Liver (tissue), 9 donors: ENCODE data around the gene HOXB13. TPM values are rescaled to one million over a fixed set of nuclear protein-coding genes. Genes with fewer than 3 reads are reported as not detected.
A peak's percentile ranks its signal among the peaks of the same experiment; 100 is the strongest.

Experiments used
- DNase-seq: peaks from one replicate; pipeline ENCODE4 v3.0.0-alpha.2; 2017; ENCODE audit warnings: low spot score
- H3K27ac ChIP-seq, 2 donors: one replicate each; pipeline ENCODE4 v1.7.0; 2013; ENCODE audit warnings: inconsistent platforms in 2 of 2, low read length in 2 of 2, control low read depth in 1 of 2, low read depth in 1 of 2, mild to moderate bottlenecking in 1 of 2
- H3K27me3 ChIP-seq, 4 donors: one replicate each; pipeline versions ENCODE4 v1.6.1 to v1.7.0; 2013; ENCODE audit warnings: low read length in 3 of 4, inconsistent platforms in 1 of 4, mild to moderate bottlenecking in 1 of 4, moderate library complexity in 1 of 4; ENCODE audit not compliant: control insufficient read depth in 4 of 4, insufficient read depth in 4 of 4
- H3K36me3 ChIP-seq, 4 donors: one replicate each; pipeline versions ENCODE4 v1.6.1 to v1.7.0; 2013; ENCODE audit warnings: low read length in 3 of 4, mild to moderate bottlenecking in 3 of 4, low read depth in 1 of 4, moderate library complexity in 1 of 4; ENCODE audit not compliant: control insufficient read depth in 4 of 4, insufficient read depth in 3 of 4
- H3K4me1 ChIP-seq, 4 donors: one replicate each; pipeline versions ENCODE4 v1.6.1 to v1.7.0; 2013; ENCODE audit warnings: low read length in 3 of 4, mild to moderate bottlenecking in 3 of 4, moderate library complexity in 1 of 4; ENCODE audit not compliant: control insufficient read depth in 4 of 4, insufficient read depth in 4 of 4
- H3K4me3 ChIP-seq, 3 donors: one replicate each; pipeline versions ENCODE4 v1.6.1 to v1.7.0; 2013; ENCODE audit warnings: low read length in 3 of 3, control low read depth in 1 of 3, low read depth in 1 of 3, mild to moderate bottlenecking in 1 of 3
- H3K9ac ChIP-seq, 2 donors: one replicate each; pipeline ENCODE4 v1.7.0; 2013; ENCODE audit warnings: low read length in 2 of 2, mild to moderate bottlenecking in 2 of 2, moderate library complexity in 2 of 2, control low read depth in 1 of 2, low read depth in 1 of 2
- H3K9me3 ChIP-seq, 4 donors: one replicate each; pipeline versions ENCODE4 v1.6.1 to v1.7.0; 2013; ENCODE audit warnings: low read length in 3 of 4; ENCODE audit not compliant: control insufficient read depth in 4 of 4
- EGR1 ChIP-seq, 2 donors: IDR thresholded peaks; 2 replicates each; pipeline ENCODE4 v1.6.1; 2016 to 2018; ENCODE audit warnings: antibody characterized with exemption in 2 of 2, low read depth in 2 of 2
- FOXA1 ChIP-seq: IDR thresholded peaks from 2 replicates; pipeline ENCODE4 v1.6.1; 2016; ENCODE audit warnings: antibody characterized with exemption
- GABPA ChIP-seq, 2 donors: IDR thresholded peaks in 1 of 2; conservative IDR thresholded peaks in 1 of 2; 2 replicates each; pipeline ENCODE4 v1.6.1; 2016; ENCODE audit warnings: antibody characterized with exemption in 2 of 2, mild to moderate bottlenecking in 1 of 2, moderate library complexity in 1 of 2
- HNF4A ChIP-seq, 2 donors: conservative IDR thresholded peaks; 2 replicates each; pipeline ENCODE4 v1.6.1; 2016; ENCODE audit warnings: antibody characterized with exemption in 2 of 2, mild to moderate bottlenecking in 2 of 2
- HNF4G ChIP-seq: IDR thresholded peaks from 2 replicates; pipeline ENCODE4 v1.6.1; 2016; ENCODE audit warnings: antibody characterized with exemption
- JUND ChIP-seq, 2 donors: IDR thresholded peaks; 2 replicates each; pipeline ENCODE4 v1.6.1; 2016; ENCODE audit warnings: antibody characterized with exemption in 2 of 2
- NR2F2 ChIP-seq: IDR thresholded peaks from 2 replicates; pipeline ENCODE4 v1.6.1; 2016; ENCODE audit warnings: antibody characterized with exemption
- RAD21 ChIP-seq, 2 donors: IDR thresholded peaks; 2 replicates each; pipeline ENCODE4 v1.6.1; 2016; ENCODE audit warnings: antibody characterized with exemption in 2 of 2, mild to moderate bottlenecking in 2 of 2
- REST ChIP-seq: IDR thresholded peaks from 2 replicates; pipeline ENCODE4 v1.6.1; 2016; ENCODE audit warnings: antibody characterized with exemption, mild to moderate bottlenecking
- SP1 ChIP-seq: IDR thresholded peaks from 2 replicates; pipeline ENCODE4 v1.6.1; 2018; ENCODE audit warnings: antibody characterized with exemption, mild to moderate bottlenecking
- YY1 ChIP-seq: IDR thresholded peaks from 2 replicates; pipeline ENCODE4 v1.6.1; 2016; ENCODE audit warnings: antibody characterized with exemption, mild to moderate bottlenecking
- ZBTB33 ChIP-seq: IDR thresholded peaks from 2 replicates; pipeline ENCODE4 v1.6.1; 2016; ENCODE audit warnings: antibody characterized with exemption
- WGBS: extraction: QIAGEN DNeasy Blood & Tissue Kit; methylation state at CpG from one replicate; pipeline ENCODE4 v1.1.7; 2013; 5-methylcytosine and 5-hydroxymethylcytosine counted together
- polyA plus RNA-seq, 2 donors: library from polyadenylated mRNA; stranded (reverse) in 1 of 2; unstranded in 1 of 2; fragments of 200-250 nt in 1 of 2; fragments of >200 nt in 1 of 2; fragmentation: Nextera tagmentation in 1 of 2; extraction: Ambion mirVana in 1 of 2; gene quantifications; one replicate each; pipeline versions ENCODE4 v1.2.1 to v1.2.3, GENCODE V29; 2013 to 2015
- total RNA-seq, 2 donors: library from RNA; depleted of rRNA; stranded (reverse); fragments of >200 nt; gene quantifications; one replicate each; pipeline ENCODE4 v1.2.3, GENCODE V29; 2014
- TF ChIP-seq, protein P1 (sequence below): IDR thresholded peaks from 2 replicates; pipeline ENCODE4 v1.6.1; 2016; ENCODE audit warnings: antibody characterized with exemption
- TF ChIP-seq, protein P2 (sequence below): fragments of 150-350 bp; IDR thresholded peaks from 2 replicates; pipeline ENCODE4 v1.5.1; 2017; ENCODE audit warnings: improper control_type of control experiment, low read depth, low read length; ENCODE audit not compliant: missing input control
- donor health status: healthy.
- donor health status: healthy.
- donor health status: healthy.
- donor health status: healthy.
- donor health status: healthy.

The HOXB13 gene
- total and polyA plus RNA-seq, 4 donors, result not detected

DNA sequence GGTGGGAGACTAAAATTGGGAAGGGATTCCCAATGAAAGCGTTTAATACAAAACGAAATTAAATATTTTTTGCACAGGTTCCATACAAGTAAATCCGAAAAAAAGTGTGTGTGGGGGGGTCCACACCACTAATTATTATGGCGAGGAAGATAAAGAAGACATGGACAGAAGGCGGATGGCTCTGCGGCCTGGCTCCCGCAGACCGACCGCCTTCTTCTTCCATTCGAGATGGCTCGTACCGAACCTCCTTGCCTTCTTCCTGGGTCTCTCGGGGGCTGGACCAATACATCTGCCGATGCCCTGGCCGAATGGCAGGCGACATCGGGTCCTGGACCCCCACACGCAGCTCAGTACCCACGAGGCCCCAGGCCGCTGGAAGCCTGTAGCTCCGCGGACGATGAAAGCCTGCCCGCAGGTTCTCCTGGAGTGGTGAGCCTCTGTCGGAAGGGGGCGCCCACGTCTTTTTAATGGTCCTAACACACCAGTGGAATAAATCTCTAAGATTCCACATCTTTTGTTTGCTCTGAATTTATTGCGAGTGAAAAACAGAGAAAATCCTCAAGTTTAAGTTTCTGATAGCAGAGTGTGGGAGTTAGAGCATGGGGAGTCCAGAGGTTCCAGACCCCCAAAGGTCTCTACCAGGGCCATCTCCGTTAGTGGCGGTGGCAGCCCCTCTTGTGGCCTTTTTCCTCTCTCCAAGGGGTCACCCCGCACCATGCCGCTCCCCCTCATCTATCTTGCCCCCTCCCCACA lies 4.1 kb downstream of the HOXB13 start:
- no peak for TF ChIP-seq FOXA1
- TF ChIP-seq, protein P1, sequence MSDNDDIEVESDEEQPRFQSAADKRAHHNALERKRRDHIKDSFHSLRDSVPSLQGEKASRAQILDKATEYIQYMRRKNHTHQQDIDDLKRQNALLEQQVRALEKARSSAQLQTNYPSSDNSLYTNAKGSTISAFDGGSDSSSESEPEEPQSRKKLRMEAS, result no peak
- no peak for TF ChIP-seq JUND (IDR thresholded peaks at IDR 0.05)
- TF ChIP-seq GABPA (IDR thresholded peaks at IDR 0.05 in 1 of 2, conservative IDR thresholded peaks at IDR 0.05 in 1 of 2), result no peak
- no peak for TF ChIP-seq EGR1 (IDR thresholded peaks at IDR 0.05; ENCODE audit: low read depth in 2 of 2)
- no peak for TF ChIP-seq SP1
- peak; percentile 82 to 87 for TF ChIP-seq RAD21 (IDR thresholded peaks at IDR 0.05)
- no peak for TF ChIP-seq HNF4G
- no peak for TF ChIP-seq HNF4A (conservative IDR thresholded peaks at IDR 0.05)
- TF ChIP-seq, protein P2, sequence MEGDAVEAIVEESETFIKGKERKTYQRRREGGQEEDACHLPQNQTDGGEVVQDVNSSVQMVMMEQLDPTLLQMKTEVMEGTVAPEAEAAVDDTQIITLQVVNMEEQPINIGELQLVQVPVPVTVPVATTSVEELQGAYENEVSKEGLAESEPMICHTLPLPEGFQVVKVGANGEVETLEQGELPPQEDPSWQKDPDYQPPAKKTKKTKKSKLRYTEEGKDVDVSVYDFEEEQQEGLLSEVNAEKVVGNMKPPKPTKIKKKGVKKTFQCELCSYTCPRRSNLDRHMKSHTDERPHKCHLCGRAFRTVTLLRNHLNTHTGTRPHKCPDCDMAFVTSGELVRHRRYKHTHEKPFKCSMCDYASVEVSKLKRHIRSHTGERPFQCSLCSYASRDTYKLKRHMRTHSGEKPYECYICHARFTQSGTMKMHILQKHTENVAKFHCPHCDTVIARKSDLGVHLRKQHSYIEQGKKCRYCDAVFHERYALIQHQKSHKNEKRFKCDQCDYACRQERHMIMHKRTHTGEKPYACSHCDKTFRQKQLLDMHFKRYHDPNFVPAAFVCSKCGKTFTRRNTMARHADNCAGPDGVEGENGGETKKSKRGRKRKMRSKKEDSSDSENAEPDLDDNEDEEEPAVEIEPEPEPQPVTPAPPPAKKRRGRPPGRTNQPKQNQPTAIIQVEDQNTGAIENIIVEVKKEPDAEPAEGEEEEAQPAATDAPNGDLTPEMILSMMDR, result peak; percentile 81
- Histone ChIP-seq H3K36me3 (no peaks in the 10 kb centered on the region), H3K9ac (no peak overlapping the region), H3K27me3 (peaks cover 4 to 46% (median 27%) of the 10 kb centered on the region in 4 donors), H3K4me3 (peak overlapping the region in 1 of 3 donors; percentile 3), H3K9me3 (no peaks in the 10 kb centered on the region), H3K27ac (no peak overlapping the region), H3K4me1 (peaks cover 1 to 24% (median 5%) of the 10 kb centered on the region in 4 donors)
- peak; percentile 83 for DNase-seq
- 11% methylated on average over 32 of the region's 32 CpGs for WGBS

GRCh38 chr17:48723423-48724250 lies 4.9 kb downstream of the HOXB13 start:
- Histone ChIP-seq H3K9me3 (peaks cover 0 to 5% (median 0%) of the 10 kb centered on the region in 4 donors), H3K36me3 (no peaks in the 10 kb centered on the region), H3K4me1 (peaks cover 0 to 30% (median 5%) of the 10 kb centered on the region in 4 donors), H3K9ac (no peak overlapping the region), H3K4me3 (peak overlapping the region in 1 of 3 donors; percentile 6), H3K27ac (no peak overlapping the region), H3K27me3 (peaks cover 9 to 49% (median 29%) of the 10 kb centered on the region in 4 donors)
- DNase-seq, result no peak
- 15% methylated on average over 42 of the region's 42 CpGs for WGBS
- TF ChIP-seq FOXA1, result no peak
- TF ChIP-seq EGR1 (IDR thresholded peaks at IDR 0.05; ENCODE audit: low read depth in 2 of 2), result no peak
- no peak for TF ChIP-seq RAD21 (IDR thresholded peaks at IDR 0.05)
- no peak for TF ChIP-seq HNF4G
- TF ChIP-seq SP1, result no peak
- TF ChIP-seq YY1, result no peak

DNA sequence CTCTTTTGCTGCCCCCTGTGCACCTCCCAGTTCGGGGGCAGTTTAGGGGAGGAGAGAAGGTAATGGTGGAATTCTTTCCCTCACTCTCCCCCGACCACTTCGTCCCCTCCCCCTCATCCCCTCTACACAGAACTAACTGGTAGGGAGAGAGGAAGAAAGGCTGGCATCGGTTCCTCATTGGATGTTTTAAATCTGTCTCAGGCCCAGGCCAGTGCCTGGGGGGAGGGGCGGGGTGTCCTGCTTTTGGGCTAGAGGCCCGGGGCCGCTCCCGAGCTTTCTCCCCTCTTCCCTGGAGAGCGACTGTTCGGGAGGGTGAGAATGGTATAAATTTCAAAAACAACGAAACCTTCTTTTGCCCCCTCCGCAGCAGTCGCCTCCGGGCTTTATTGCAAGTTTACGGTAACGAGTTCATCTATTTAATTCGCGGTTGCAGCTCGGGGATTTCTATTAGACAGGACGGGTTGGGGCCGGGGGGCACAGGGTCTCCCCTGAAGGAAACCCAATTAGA lies 5.6 kb downstream of the HOXB13 start, which contains the start of gene PRAC2:
TSS of gene PRAC2 (plus strand) at position 271 of the 508 bp plus-strand sequence. CDS start 1,226 bp downstream, outside the sequence.
- Histone ChIP-seq H3K4me3 (peak within 1 kb of the TSS in 1 of 3 donors; percentile 6), H3K27me3 (peaks cover 9 to 55% (median 32%) of the 10 kb centered on the region in 4 donors), H3K9me3 (peaks cover 0 to 11% (median 0%) of the 10 kb centered on the region in 4 donors), H3K4me1 (peaks cover 0 to 26% (median 5%) of the 10 kb centered on the region in 4 donors), H3K36me3 (no peaks in the 10 kb centered on the region), H3K9ac (no peak within 1 kb of the TSS), H3K27ac (no peak within 1 kb of the TSS)
- 8% methylated on average over 21 of the region's 21 CpGs for WGBS
- no peak for TF ChIP-seq SP1
- no peak for TF ChIP-seq ZBTB33
- no peak for TF ChIP-seq REST
- TF ChIP-seq FOXA1, result no peak
- TF ChIP-seq NR2F2, result no peak
- TF ChIP-seq HNF4A (conservative IDR thresholded peaks at IDR 0.05), result no peak
- TF ChIP-seq RAD21 (IDR thresholded peaks at IDR 0.05), result no peak
- no peak for DNase-seq
